Activated T-helper 9 cell treated with anti-CD3 and anti-CD28 coated beads, Interleukin-2, amount 50 U/mL, for 16 hours (primary cell): ENCODE results near the gene TERB1.
"Not testable (repeated sequence)": the region's sequence is repeated elsewhere in the genome, so short reads cannot be mapped to it uniquely, and the experiment has no call there.

Experiments used
- DNase-seq: peaks from one replicate; pipeline ENCODE4 v3.0.0-alpha.2; 2020; ENCODE audit warnings: low read depth

Gene TERB1

GRCh38 chr16:66830422-66831404 is 29.3 kb upstream of the TERB1 start, which contains the start of gene NAE1:
Gene NAE1, minus strand, starts transcription at chr16:66830976. Its CDS starts 77 bp downstream, at chr16:66830899.
- peak; percentile 85 for DNase-seq

GRCh38 chr16:66824006-66824405 is 22.6 kb upstream of the TERB1 start:
- no peak for DNase-seq

GRCh38 chr16:66814734-66815133 is 13.3 kb upstream of the TERB1 start:
- DNase-seq = no peak

- DNase-seq = no peak
Measured at GRCh38 chr16:66811043-66811442, 9.7 kb upstream of the TERB1 start.

GRCh38 chr16:66810391-66810790 is 9.0 kb upstream of the TERB1 start:
- DNase-seq = no peak

GRCh38 chr16:66809765-66810164 is 8.4 kb upstream of the TERB1 start:
- DNase-seq = no peak

- DNase-seq = no peak
Measured at GRCh38 chr16:66802159-66802558, 775 bp upstream of the TERB1 start.

- DNase-seq = no peak
Measured at GRCh38 chr16:66800856-66801255, 528 bp downstream of the TERB1 start.

GRCh38 chr16:66798161-66798560 is 3.2 kb downstream of the TERB1 start:
- DNase-seq = no peak

- not testable (repeated sequence) for DNase-seq
Measured at GRCh38 chr16:66793984-66794383, 7.4 kb downstream of the TERB1 start.

- DNase-seq = no peak
Measured at GRCh38 chr16:66790130-66790733, 11.2 kb downstream of the TERB1 start.

- DNase-seq = no peak
Measured at GRCh38 chr16:66787427-66787826, 14.0 kb downstream of the TERB1 start.

- no peak for DNase-seq
Measured at GRCh38 chr16:66786551-66786950, 14.8 kb downstream of the TERB1 start.

- no peak for DNase-seq
Measured at GRCh38 chr16:66776457-66776856, 24.9 kb downstream of the TERB1 start.

GRCh38 chr16:66774981-66775380 is 26.4 kb downstream of the TERB1 start:
- DNase-seq = no peak

GRCh38 chr16:66758086-66758485 is 43.3 kb downstream of the TERB1 start:
- no peak for DNase-seq

GRCh38 chr16:66754819-66755218 is 46.6 kb downstream of the TERB1 start:
- no peak for DNase-seq

- DNase-seq = no peak
Measured at GRCh38 chr16:66754211-66754610, 47.2 kb downstream of the TERB1 start.

- no peak for DNase-seq
Measured at GRCh38 chr16:66752958-66753357, 48.4 kb downstream of the TERB1 start.

GRCh38 chr16:66752379-66752778 is 49.0 kb downstream of the TERB1 start:
- no peak for DNase-seq

GRCh38 chr16:66751992-66752322 is 49.4 kb downstream of the TERB1 start:
- no peak for DNase-seq

GRCh38 chr16:66751303-66751991 is 49.9 kb downstream of the TERB1 start, which contains the start of gene DYNC1LI2:
Gene DYNC1LI2, minus strand, starts transcription at chr16:66751609. Its CDS starts 18 bp downstream, at chr16:66751591.
- peak; percentile 70 for DNase-seq

- DNase-seq = no peak
Measured at GRCh38 chr16:66751053-66751302, 50.4 kb downstream of the TERB1 start.
